NCI-H2171 (cell line): ENCODE data around the gene TWIST2.

ENCODE experiments used
- DNase-seq: peaks from one replicate; lab custom pipeline; 2025; lab: John Stamatoyannopoulos, UW

Gene TWIST2

DNA sequence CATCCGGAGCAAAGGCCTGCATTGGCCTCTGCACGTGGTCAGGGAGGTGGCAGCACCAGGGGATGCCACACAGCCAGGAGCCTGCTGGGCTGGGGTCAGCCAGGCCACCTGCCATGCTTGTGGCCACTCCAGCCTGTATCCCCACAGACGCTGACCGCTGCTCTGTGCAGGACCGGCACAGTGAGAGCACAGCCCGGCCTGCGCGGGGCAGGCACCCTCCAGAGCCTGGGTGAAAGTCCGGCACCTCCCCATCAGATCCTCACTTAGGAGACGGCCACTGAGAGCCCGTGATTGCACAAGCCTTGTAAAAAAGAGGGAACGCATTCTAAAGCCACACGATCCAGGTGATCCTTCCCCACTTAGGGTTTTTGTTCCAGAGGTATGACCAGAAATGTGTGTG, 42.2 kb downstream of the TWIST2 start:
- no peak for DNase-seq

DNA sequence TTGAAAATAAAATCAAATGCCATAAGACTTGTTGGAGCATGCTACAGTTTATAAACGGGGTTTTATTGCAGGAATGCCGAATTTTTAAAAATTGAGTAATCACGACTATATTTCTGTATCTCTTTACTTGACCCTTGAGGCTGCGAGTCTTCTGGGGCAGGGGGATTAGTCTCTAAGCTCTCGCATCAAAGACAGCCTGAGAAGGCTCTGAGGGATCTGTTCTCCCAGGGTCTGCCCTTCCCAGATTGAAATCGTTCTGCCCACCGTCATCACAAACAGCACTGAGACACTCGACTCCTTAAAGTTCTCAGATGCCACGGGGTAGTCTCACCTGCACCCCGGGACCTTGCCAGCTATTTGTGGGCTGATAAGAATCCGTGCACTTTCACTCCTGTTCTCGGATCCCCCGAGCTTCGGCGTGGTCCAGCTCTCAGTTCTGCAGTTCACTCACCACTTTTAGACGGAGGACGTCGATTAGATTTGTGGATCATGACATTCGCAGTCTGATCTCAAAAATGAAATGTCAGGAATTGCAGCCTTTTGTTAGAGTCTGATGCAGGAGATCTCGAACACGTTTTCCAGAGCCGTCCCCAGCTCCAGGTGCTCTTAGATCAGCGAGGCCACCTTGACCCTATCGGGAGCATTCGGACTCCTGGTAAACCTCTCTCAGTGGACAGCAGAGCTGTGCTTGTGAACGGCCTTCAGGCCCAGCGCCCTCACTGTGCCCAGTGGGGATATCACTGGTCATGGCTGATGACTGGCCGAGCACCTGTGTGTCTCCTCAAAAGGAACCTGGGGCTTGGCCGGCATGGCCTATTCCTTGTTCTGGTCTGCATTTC, 43.0 kb downstream of the TWIST2 start:
- no peak for DNase-seq

DNA sequence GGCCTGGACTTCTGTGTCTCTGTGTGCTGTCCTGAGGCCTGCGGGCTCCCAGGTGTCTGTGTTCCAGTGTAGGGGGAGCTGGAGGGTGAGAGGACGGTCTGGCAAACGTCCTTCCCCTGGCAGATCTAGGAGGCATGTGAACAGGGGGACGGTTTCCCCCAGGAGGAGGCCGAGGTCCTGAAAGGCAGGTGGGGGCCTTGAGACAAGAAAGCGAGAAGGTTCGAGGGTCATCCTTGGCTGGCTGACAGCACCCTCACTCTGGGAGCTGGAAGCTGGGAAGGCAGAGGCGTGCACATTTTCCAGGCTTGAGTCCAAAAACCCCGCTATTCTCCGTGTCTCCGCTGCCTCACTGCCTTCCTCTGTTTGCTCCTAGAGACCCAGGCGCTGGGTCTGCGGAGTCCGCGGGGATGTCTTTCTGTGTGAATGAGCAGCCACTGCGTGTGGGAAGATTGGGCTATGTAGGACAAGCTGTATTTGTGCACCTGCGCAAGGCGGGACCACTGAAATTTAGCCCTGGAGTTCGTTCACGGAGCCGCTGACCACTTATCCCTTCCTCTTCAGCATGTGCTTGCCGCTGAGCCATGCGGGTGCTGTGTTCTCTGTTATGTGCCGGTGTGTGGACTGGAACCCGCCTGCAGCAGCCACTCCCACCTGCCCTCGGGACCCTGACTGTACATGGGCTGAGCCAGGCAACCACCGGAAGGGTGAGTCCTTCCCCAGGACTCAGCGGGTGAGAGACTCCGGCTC, 43.7 kb downstream of the TWIST2 start:
- DNase-seq = no peak

DNA sequence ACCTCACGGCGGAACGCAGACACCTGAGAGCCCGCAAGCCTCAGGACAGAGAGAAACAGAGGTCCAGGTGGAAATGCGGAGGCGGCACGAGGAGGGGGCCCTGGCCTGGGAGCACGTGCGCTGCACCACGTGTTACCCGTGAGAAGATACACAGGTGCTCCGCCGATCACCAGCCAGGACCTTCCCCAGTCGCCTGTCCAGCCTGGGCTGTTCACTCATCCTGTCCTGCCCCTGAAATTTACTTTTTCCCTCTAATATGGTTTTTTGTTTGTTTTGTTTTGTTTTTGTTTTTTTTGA, 44.3 kb downstream of the TWIST2 start:
- no peak for DNase-seq

DNA sequence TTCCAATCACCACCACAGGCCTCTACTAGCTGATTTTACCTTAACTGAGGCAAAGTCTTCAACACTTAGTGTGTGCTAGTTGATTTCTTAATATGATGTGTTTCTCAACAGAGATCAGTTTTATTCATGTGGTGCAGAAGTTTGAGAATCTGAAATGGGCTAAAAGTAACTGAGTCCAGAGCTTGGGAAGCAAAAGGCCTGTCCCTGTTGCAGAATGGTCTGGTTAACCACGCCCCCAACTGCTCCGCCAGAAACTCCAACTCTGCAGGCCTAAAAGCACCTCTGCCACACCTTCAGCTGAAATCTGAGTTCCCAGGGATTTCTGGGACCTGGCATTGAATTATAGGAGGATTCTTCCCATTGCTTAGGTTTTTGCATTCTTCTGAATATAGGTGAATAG, 44.9 kb downstream of the TWIST2 start:
- DNase-seq = no peak

DNA sequence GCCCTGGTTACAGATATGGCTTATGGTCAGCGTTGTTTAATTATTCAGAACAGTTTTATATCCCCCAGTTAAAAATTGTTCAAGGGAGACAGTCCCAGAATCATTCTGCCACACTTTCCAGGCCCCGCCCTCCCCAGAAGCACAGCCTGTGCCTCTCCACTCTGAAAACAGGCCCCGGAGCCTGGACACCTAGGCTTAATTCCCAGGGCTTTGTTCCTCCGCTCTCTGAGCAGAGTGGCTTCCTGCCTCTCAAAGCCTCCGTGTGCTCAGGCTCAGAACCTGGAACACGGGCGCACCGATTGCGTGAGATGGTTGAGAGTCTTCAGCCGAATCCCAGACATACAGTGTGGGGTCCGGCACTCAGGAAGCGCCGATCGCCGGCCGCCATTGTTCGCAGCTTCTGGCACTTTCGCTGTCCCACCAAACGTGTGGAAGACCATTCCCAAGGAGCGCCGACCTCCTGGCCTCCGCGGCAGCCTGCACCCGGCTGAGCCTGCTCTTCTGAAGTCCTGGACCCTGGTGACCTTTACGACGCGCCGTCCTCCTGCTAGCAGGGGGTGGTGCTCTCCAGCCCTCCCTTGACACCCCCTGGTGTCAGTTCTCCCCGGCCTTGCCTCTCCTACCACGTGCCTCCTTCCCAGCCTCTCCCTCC, 45.6 kb downstream of the TWIST2 start:
- no peak for DNase-seq

DNA sequence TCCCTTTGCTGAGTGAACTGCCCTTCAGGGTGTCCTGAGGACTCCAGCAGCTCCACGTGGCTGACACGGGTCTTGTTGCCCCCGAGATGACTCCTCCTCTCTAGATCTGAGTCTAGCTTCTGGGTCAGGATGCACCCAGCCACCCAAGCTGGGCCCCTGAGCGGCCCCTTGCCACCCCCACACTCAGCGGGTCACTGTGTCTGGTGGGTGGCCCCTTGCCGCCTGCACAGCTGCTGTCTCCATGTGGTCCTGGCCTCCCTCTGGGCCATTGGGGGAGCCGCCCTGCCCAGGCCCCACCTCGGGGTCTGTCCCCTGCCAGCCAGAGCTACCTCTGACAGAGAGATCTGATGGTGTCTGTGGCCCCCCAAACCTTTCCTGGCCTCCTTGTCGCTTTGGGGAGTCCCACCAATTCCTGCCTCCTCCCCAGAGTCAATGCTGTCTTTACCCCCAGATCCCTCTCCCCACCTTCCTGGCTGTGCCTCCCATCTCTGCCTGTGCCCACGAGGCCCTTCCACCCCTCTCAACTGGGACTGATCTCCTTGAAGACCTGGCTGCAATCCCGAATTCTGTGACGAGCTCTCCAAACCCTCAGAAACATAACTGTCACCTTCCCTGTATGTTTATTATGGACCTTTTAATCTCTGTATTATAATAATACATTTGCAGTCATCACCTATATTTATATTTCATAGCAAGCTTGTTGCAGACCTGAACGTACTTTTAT, 46.5 kb downstream of the TWIST2 start:
- no peak for DNase-seq

DNA sequence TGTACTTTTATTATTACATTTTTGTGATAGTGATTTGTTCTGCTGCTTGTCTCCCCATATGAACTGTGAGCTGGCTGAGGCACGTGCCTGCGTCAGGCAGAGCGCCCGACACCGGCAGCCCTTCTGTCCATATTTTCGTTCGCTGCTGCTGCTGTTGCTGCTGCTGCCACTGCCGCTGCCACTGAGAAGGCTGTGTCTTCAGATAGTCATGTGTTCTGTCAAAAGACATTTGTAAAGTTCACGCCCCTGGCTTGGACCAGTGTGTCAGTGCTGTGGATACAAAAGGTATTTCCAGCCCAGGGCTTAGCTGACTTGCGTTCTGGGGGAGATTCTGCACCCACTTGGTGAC, 47.0 kb downstream of the TWIST2 start:
- no peak for DNase-seq

DNA sequence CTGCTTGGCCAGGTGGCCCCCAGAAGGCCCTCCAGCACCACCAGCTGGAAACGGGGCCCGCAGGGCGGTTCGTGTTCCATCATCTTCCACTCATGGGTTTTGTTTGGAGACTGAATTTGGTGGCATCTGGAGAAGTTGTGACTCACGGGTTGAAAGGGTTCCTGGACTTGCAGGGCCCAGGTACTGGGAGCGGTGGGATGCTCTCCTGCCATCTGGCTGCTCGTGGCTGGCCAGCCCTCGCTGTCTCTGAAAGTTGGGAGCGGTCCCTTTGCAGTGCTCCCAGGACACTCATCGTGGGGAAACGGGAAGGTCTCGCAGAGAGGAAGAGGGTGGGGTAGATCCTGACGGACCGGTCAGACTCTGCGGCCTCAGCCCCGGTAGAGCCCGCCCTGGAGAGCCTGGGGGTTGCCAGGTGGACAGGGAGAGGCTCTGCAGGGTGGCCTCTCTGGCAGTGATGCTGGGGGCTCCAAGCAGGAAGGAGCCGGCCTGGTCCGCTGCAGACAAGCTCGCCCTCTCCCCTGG, 47.5 kb downstream of the TWIST2 start:
- DNase-seq = no peak

DNA sequence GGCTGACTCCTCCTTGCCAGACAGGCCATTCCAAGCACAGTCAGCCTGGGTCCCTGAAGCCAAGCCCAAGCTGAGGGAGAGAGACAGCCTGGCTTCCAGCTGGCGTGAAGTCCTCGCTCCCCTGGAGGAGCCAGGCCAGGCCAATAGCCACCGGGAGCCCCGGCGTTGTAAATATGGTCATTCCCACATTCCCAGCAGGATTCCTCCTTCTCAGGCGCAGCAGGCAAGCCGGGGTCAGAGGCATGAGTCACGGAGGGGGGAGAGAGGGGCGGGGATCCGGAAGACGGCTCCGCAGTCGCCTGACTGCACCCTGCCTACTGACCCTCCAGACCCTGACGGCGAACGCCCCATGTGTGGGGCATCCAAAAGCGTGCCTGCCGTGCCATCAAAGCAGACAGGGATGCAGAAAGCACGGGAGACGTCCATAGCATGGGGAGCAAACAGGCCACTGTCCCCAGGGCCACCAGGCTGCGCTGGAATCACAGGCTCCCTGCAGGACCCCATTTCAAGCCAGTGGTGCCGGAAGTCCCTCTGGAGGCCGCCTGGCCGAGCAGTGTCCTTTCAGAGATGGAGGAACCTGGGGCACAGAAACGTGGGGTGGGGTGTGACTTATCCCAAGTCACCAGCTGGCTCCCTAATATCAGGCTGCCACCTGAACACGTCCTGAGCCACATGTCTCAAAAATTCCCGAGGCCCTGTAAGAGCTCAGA, 48.2 kb downstream of the TWIST2 start:
- DNase-seq = no peak

DNA sequence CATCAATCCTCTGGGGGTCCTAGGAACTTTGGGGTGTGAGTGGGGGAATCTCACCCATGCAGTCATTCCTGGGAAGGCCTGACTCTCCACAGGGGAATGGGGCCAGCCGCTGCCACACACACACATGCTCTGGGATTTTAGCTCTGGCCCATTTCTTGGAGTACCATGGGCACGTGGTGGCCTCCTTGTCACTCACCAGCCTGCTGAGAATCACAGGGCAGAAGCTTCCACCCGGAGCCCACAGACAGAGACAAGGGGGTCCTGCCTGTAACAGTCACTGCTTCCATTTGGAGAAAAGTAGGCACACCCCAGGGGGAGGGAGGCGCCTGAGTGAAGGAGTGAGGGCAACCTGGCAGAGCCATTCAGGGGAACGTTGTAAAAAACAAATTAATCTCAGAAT, 48.8 kb downstream of the TWIST2 start:
- no peak for DNase-seq

DNA sequence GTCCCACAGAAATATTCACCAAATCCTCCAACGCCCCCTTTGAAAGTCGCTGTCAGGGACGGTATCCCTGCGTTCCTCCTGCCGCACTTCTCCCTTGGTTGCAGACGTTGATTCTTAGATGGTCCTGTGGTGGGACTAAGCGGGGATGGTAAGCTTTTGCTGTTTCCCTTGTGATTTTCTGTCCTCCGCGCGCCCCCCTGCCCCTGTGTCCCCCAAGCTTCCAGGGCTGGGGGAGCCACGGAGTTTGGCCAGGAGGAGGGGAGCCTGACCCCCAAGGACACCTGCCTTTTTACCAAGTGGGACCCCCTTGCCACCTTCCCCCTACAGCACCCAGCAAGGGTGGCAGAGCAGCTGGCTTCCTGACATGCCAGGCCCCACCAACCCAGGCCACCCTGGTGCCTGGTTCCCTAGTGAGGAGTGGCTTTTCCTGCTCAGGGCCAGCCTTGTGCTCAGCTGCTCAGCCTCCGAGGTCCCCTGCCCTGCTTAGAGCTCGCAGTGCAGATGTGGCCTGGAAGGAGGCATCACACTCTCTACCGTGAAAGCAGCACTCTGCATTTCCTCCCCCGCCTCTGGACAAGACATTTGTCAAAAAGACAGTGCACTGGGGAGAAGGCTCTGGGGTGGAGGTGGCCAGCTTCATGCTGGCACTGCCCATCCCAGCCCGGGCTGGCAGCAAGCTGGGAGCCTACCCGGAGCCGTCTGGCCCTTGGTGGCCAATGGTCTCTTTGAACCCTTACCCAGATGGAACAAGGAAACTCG, 49.4 kb downstream of the TWIST2 start:
- no peak for DNase-seq

DNA sequence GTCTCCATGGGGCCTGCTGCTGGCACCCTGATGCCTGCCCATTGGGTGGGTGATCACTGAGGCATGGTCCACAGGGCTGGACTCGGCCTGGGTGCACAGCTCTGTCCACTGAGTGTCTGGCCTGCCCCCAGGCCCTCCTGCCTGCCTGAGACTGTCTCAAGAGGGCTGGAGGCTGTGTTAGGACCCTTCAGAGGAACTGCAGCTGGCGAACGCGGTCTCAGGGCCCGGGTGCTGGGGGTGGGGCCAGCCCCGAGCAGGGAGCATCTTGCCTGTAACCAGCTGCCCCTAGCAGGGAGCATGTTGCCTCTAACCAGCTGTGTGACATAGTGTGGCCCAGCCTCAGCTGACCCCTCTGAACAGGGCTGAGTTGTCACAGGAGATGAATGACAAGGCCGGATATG, 50.0 kb downstream of the TWIST2 start:
- no peak for DNase-seq

DNA sequence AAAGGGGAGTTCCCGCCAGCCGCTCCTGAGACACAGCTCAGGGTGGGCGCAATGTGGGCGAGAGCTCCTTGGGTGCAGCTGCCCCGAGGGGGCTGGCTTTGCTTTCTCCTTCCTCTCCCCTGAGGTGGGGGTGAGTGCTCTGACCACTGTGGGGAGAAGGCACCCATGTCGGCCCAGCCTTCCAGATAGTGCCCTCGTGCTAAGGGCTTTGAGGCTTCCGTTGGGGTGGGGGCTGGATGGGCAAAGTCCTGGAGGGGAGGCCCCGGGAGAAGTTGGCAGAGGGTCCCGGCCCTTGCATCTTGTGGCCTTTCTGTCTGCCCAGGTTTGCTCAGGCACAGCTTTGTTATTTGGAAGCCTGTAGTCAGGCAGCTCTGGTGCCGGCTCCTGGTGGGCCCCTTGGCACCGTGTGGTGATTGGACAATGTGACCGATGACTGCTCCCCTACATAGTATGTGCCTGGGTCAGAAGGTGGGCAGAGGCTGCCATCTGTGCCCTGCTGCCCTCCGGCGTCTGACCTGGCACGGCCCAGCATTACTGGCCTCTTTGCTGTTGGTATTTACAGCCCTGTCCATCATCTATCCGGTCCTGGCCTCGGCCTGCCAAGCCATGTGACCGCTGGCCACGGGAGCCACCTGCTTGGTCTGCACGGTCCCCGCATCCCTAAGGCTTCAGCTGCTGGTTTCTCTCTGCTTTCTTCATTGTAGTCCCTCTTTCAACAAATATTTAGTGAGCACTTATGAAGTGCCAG, 50.8 kb downstream of the TWIST2 start:
- no peak for DNase-seq

DNA sequence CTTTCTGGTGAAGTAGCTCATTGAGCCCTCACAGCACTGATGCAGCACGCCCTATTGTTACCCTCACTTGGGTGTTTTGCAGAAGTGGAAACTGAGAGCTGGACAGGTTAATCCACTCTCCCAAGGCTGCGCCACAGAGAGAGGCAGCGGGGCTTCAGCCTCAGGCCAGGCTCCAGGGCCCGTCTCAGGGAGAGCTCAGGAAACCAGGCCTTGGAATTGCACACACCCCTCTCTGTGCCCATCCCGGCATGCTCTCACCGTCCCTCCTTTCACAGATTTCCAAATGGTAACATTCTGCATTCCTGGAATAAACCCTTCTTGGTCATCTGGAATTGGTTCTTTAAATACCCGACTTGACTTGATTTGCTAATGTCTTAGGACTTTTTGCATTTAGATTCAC, 51.5 kb downstream of the TWIST2 start:
- no peak for DNase-seq

DNA sequence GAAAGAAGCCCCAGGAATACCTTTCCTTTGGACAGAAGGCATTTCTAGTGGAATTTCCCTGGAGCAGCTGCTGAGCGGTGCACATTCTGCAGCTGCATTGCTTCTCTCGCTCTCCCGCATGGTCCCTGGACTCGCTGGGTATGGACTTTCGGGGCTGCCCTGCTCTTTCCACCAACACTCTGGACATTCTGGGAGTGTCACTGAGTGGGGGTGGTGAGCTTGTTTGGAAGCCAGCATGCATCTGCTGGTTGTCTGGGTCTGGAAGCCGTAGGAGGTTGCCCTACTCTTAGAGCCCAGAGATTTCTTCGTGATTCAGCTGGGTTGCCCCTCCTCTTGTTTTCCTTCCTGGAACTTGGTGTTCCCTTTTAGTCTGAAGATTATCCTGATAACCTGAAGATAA, 52.6 kb downstream of the TWIST2 start:
- no peak for DNase-seq

DNA sequence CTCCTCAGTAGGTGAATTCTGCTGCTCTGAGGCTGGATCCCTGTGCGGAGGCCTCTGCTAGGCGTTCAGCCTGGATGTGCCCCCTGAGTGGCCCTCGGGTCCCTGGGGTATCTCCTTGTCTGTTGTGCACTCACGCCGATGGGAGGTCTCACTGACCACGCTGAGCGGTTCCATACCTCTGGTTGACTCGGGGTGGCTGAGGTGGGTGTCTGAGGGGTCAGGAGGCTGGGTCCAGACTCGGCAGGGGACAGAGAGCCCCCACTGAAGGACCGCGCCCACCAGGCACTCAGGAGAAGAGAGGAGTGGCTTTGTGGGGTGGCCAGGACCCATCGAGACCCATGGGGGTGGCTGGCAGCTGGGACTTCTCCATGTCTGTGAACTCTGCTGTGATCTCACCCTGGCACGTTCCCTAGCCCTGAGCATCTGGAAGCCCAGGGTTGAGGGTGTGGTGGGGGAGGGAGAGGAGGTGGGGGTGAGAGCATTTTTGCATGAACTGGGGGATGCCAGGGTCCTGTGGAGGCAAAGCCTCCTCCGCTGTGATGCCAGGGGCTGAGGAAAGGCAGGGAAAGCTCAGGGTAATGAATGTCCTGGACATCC, 53.7 kb downstream of the TWIST2 start:
- no peak for DNase-seq

DNA sequence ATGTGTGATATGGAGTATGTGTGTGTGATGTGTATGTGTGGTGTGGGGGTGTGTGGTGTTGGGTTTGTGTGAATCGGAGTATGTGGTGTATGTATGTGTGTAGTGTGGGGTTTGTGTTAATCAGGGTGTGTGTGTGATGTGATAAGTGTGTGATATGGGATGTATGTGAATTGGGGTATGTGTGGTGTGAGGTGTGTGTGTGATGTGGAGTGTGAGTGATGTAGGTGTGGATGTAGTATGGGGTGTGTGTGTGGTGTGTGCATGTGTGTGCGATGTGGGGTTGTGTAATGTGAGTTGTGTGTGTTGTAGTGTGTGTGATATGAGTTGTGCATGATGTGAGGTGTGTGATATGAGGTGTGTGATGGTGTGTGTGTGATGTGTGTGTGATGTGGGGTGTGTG, 54.4 kb downstream of the TWIST2 start:
- DNase-seq = no peak

DNA sequence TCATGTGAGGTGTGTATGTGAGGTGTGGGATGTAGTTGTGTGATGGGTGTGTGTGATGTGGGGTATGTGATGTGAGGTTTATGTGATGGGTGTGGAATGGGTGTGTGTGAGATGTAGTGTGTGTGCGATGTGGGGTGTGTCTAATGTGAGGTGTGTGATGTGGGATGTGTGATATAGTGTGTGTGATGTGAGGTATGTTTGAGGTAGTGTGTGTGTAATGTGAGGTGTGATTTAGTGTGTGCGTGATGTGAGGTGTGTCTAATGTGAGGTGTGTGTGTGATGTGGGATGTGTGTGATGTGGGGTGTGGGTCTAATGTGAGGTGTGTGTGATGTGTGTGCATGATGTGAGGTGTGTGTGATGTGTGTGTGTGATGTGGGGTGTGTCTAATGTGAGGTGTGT, 55.3 kb downstream of the TWIST2 start:
- DNase-seq = no peak

DNA sequence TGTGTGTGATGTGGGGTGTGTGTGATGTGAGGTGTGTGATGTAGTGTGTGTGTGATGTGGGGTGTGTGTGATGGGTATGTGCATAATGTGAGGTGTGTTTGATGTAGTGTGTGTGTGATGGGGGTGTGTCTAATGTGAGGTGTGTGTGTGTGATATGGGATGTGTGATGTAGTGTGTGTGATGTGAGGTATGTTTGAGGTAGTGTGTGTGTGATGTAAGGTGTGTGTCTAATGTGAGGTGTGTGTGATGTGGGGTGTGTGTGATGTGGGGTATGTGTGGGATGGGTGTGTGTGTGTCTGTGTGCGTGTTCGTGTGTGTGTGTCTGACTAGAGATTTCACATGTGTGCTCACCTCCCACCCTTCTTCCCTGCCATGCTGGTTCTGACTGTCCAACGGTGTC, 56.3 kb downstream of the TWIST2 start:
- no peak for DNase-seq
